ENCODE measurements around the gene TNNI3. TPM values are rescaled to one million over a fixed set of nuclear protein-coding genes. Genes with fewer than 3 reads are reported as not detected.
A peak's percentile ranks its signal among the peaks of the same experiment; 100 is the strongest.

Gene TNNI3
- total and polyA plus RNA-seq, 9 of the 15 experiments (the other 6 are each of a cell fraction or from before 2014, with no cell fraction given) = 4.7 to 158 (median 42.0) TPM

- TF ChIP-seq RCOR1 (IDR thresholded peaks at IDR 0.05; ENCODE audit: borderline replicate concordance in 1 of 2, low read depth in 2 of 2, low read length in 2 of 2) (peak; percentile 10 to 83; a peak in 1 of 4 replicates), ZKSCAN1 (IDR thresholded peaks at IDR 0.05; ENCODE audit: low read depth, low read length) (0 out of 2 replicates have a peak, but pooled peaks have one; percentile 20), RFX5 (IDR thresholded peaks at IDR 0.05; ENCODE audit: low read depth, low read length) (no peak), ZC3H4 (CRISPR knock-in tag; IDR thresholded peaks at IDR 0.05; ENCODE audit: borderline replicate concordance) (no peak), KAT2B (IDR thresholded peaks at IDR 0.05; ENCODE audit: low read depth, low read length) (no peak), RHOXF2B (CRISPR knock-in tag; conservative IDR thresholded peaks at IDR 0.05) (0 out of 2 replicates have a peak, but pooled peaks have one; percentile 19), FOXJ2 (tag; IDR thresholded peaks at IDR 0.05) (0 out of 2 replicates have a peak, but pooled peaks have one; percentile 45), ZEB2 (IDR thresholded peaks at IDR 0.05) (peak; percentile 98), LEF1 (IDR thresholded peaks at IDR 0.05) (no peak), HMGN3 (IDR thresholded peaks at IDR 0.05; ENCODE audit: borderline replicate concordance, extremely low read depth, insufficient read length, low read depth, low read length) (peak; percentile 93)
- TF ChIP-seq, protein P1, sequence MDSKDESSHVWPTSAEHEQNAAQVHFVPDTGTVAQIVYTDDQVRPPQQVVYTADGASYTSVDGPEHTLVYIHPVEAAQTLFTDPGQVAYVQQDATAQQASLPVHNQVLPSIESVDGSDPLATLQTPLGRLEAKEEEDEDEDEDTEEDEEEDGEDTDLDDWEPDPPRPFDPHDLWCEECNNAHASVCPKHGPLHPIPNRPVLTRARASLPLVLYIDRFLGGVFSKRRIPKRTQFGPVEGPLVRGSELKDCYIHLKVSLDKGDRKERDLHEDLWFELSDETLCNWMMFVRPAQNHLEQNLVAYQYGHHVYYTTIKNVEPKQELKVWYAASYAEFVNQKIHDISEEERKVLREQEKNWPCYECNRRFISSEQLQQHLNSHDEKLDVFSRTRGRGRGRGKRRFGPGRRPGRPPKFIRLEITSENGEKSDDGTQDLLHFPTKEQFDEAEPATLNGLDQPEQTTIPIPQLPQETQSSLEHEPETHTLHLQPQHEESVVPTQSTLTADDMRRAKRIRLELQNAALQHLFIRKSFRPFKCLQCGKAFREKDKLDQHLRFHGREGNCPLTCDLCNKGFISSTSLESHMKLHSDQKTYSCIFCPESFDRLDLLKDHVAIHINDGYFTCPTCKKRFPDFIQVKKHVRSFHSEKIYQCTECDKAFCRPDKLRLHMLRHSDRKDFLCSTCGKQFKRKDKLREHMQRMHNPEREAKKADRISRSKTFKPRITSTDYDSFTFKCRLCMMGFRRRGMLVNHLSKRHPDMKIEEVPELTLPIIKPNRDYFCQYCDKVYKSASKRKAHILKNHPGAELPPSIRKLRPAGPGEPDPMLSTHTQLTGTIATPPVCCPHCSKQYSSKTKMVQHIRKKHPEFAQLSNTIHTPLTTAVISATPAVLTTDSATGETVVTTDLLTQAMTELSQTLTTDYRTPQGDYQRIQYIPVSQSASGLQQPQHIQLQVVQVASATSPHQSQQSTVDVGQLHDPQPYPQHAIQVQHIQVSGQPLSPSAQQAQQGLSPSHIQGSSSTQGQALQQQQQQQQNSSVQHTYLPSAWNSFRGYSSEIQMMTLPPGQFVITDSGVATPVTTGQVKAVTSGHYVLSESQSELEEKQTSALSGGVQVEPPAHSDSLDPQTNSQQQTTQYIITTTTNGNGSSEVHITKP (IDR thresholded peaks at IDR 0.05; ENCODE audit: partially characterized antibody) = peak; percentile 35
- TF ChIP-seq, protein P2, sequence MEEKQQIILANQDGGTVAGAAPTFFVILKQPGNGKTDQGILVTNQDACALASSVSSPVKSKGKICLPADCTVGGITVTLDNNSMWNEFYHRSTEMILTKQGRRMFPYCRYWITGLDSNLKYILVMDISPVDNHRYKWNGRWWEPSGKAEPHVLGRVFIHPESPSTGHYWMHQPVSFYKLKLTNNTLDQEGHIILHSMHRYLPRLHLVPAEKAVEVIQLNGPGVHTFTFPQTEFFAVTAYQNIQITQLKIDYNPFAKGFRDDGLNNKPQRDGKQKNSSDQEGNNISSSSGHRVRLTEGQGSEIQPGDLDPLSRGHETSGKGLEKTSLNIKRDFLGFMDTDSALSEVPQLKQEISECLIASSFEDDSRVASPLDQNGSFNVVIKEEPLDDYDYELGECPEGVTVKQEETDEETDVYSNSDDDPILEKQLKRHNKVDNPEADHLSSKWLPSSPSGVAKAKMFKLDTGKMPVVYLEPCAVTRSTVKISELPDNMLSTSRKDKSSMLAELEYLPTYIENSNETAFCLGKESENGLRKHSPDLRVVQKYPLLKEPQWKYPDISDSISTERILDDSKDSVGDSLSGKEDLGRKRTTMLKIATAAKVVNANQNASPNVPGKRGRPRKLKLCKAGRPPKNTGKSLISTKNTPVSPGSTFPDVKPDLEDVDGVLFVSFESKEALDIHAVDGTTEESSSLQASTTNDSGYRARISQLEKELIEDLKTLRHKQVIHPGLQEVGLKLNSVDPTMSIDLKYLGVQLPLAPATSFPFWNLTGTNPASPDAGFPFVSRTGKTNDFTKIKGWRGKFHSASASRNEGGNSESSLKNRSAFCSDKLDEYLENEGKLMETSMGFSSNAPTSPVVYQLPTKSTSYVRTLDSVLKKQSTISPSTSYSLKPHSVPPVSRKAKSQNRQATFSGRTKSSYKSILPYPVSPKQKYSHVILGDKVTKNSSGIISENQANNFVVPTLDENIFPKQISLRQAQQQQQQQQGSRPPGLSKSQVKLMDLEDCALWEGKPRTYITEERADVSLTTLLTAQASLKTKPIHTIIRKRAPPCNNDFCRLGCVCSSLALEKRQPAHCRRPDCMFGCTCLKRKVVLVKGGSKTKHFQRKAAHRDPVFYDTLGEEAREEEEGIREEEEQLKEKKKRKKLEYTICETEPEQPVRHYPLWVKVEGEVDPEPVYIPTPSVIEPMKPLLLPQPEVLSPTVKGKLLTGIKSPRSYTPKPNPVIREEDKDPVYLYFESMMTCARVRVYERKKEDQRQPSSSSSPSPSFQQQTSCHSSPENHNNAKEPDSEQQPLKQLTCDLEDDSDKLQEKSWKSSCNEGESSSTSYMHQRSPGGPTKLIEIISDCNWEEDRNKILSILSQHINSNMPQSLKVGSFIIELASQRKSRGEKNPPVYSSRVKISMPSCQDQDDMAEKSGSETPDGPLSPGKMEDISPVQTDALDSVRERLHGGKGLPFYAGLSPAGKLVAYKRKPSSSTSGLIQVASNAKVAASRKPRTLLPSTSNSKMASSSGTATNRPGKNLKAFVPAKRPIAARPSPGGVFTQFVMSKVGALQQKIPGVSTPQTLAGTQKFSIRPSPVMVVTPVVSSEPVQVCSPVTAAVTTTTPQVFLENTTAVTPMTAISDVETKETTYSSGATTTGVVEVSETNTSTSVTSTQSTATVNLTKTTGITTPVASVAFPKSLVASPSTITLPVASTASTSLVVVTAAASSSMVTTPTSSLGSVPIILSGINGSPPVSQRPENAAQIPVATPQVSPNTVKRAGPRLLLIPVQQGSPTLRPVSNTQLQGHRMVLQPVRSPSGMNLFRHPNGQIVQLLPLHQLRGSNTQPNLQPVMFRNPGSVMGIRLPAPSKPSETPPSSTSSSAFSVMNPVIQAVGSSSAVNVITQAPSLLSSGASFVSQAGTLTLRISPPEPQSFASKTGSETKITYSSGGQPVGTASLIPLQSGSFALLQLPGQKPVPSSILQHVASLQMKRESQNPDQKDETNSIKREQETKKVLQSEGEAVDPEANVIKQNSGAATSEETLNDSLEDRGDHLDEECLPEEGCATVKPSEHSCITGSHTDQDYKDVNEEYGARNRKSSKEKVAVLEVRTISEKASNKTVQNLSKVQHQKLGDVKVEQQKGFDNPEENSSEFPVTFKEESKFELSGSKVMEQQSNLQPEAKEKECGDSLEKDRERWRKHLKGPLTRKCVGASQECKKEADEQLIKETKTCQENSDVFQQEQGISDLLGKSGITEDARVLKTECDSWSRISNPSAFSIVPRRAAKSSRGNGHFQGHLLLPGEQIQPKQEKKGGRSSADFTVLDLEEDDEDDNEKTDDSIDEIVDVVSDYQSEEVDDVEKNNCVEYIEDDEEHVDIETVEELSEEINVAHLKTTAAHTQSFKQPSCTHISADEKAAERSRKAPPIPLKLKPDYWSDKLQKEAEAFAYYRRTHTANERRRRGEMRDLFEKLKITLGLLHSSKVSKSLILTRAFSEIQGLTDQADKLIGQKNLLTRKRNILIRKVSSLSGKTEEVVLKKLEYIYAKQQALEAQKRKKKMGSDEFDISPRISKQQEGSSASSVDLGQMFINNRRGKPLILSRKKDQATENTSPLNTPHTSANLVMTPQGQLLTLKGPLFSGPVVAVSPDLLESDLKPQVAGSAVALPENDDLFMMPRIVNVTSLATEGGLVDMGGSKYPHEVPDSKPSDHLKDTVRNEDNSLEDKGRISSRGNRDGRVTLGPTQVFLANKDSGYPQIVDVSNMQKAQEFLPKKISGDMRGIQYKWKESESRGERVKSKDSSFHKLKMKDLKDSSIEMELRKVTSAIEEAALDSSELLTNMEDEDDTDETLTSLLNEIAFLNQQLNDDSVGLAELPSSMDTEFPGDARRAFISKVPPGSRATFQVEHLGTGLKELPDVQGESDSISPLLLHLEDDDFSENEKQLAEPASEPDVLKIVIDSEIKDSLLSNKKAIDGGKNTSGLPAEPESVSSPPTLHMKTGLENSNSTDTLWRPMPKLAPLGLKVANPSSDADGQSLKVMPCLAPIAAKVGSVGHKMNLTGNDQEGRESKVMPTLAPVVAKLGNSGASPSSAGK (IDR thresholded peaks at IDR 0.05) = peak; percentile 50; the same call in 1 of the 2 replicates
These were observed 2.8 kb upstream of the TNNI3 start (continued) for GRCh38 chr19:55160128-55160985.
